ENCODE data around the gene TOMM20L. TPM values are rescaled to one million over a fixed set of nuclear protein-coding genes. Genes with fewer than 3 reads are reported as not detected.

Gene TOMM20L
- total RNA-seq, 1 donor = not detected

DNA sequence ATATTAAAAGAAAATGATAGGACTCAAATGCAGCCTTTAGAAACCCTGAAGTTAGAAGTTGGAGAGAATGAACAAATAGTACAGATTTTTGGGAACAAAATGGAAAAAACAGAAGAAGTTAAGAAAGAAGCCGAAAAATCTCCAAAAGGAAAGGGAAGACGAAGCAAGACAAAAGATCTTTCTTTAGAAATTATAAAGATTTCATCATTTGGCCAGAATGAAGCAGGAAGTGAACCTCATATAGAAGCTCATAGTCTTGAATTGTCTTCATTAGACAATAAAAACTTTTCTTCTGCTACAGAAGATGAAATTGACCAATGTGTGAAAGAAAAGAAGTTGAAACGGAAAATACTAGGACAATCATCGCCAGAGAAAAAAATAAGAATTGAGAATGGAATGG lies 31.4 kb upstream of the TOMM20L start:
- DNase-seq (ENCODE audit: low read depth) = no peak
- TF ChIP-seq, protein P1, sequence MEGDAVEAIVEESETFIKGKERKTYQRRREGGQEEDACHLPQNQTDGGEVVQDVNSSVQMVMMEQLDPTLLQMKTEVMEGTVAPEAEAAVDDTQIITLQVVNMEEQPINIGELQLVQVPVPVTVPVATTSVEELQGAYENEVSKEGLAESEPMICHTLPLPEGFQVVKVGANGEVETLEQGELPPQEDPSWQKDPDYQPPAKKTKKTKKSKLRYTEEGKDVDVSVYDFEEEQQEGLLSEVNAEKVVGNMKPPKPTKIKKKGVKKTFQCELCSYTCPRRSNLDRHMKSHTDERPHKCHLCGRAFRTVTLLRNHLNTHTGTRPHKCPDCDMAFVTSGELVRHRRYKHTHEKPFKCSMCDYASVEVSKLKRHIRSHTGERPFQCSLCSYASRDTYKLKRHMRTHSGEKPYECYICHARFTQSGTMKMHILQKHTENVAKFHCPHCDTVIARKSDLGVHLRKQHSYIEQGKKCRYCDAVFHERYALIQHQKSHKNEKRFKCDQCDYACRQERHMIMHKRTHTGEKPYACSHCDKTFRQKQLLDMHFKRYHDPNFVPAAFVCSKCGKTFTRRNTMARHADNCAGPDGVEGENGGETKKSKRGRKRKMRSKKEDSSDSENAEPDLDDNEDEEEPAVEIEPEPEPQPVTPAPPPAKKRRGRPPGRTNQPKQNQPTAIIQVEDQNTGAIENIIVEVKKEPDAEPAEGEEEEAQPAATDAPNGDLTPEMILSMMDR (IDR thresholded peaks at IDR 0.05; ENCODE audit: insufficient read depth, low read depth, low read length) = no peak
- H3K4me3 ChIP-seq (ENCODE audit: low read depth, low read length) = no peak overlapping the region

GRCh38 chr14:58367296-58367695 lies 28.4 kb upstream of the TOMM20L start:
- no peak overlapping the region for H3K4me3 ChIP-seq (ENCODE audit: low read depth, low read length)
- TF ChIP-seq, protein P1 (IDR thresholded peaks at IDR 0.05; ENCODE audit: insufficient read depth, low read depth, low read length) = no peak
- DNase-seq (ENCODE audit: low read depth) = no peak

- TF ChIP-seq, protein P1 (IDR thresholded peaks at IDR 0.05; ENCODE audit: insufficient read depth, low read depth, low read length) = no peak
- H3K4me3 ChIP-seq (ENCODE audit: low read depth, low read length) = no peak overlapping the region
- no peak for DNase-seq (ENCODE audit: low read depth)
Measured at GRCh38 chr14:58368956-58369355, 26.8 kb upstream of the TOMM20L start.

DNA sequence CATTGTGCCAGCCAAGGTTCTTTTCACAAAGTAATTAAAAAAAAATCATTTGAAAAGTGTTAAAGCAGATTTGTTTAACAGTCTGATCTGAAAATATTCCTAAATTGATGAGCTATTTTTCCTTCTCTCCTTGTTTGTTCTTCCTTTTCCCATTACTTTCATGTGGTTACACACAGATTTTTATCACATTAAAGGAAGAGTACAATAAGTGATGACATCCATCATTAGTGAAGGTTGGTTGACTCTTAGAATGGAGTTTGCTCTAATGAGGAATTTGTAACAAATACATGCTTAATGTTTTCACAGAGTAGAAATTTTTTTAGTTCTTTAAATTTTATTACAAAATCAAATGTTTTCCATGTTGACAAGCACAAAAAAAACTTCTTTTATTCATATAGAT lies 18.9 kb upstream of the TOMM20L start:
- H3K4me3 ChIP-seq (ENCODE audit: low read depth, low read length) = no peak overlapping the region
- TF ChIP-seq, protein P1 (IDR thresholded peaks at IDR 0.05; ENCODE audit: insufficient read depth, low read depth, low read length) = no peak
- DNase-seq (ENCODE audit: low read depth) = no peak

DNA sequence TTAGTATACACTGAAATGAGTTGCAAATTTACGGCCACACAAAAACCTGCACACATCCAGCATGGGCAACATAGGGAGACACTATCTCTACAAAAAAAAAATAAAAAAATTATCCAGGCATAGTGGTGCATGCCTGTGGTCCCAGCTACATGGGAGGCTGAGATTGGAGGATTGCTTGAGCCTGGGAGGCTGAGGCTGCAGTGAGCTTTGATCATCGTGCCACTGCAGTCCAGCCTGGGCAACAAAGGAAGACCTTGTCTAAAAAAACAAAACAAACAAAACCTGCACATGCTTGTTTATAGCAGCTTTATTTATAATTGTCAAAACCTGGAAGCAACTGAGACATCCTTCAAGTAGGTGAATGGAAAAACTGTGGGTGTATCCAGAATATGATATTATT lies 4.9 kb upstream of the TOMM20L start:
- no peak overlapping the region for H3K4me3 ChIP-seq (ENCODE audit: low read depth, low read length)
- TF ChIP-seq, protein P1 (IDR thresholded peaks at IDR 0.05; ENCODE audit: insufficient read depth, low read depth, low read length) = no peak
- DNase-seq (ENCODE audit: low read depth) = no peak

- DNase-seq (ENCODE audit: low read depth) = no peak
- TF ChIP-seq, protein P1 (IDR thresholded peaks at IDR 0.05; ENCODE audit: insufficient read depth, low read depth, low read length) = no peak
- H3K4me3 ChIP-seq (ENCODE audit: low read depth, low read length) = peak overlapping the region; percentile 59
Measured at GRCh38 chr14:58395562-58395811, 243 bp upstream of the TOMM20L start.

DNA sequence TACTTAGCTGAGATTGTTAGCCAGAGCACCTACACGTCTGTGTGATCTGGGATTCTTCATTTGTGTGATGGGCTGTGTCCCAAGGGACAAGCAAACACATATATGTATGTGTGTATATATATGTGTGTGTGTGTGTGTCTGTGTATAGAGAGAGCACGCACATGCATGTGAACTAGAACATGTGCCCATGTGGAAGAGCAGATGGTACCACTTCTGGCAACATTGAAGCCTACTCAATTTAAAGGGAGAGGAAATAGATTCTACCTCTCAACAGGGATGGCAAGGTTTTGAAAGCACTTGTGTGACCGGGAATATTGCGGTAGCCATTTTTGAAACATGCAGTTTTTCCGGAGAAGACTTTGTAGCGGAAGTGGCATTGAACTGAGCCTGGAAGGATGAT lies 1.4 kb downstream of the TOMM20L start:
- TF ChIP-seq, protein P1 (IDR thresholded peaks at IDR 0.05; ENCODE audit: insufficient read depth, low read depth, low read length) = no peak
- no peak for DNase-seq (ENCODE audit: low read depth)
- H3K4me3 ChIP-seq (ENCODE audit: low read depth, low read length) = no peak overlapping the region
